Naive B cell (primary cell): ENCODE data around the gene CACNA1B. TPM values are rescaled to one million over a fixed set of nuclear protein-coding genes. Genes with fewer than 3 reads are reported as not detected.

Source experiments
- ATAC-seq, 2 donors: fragments of 150-1000 bp; cut with Tn5 transposase; 2 replicates each; pipeline ENCODE4 v1.10.0; 2021; ENCODE audit warnings: low read depth in 2 of 2, mild to moderate bottlenecking in 2 of 2, moderate library complexity in 2 of 2
- DNase-seq: peaks from one replicate; pipeline ENCODE4 v3.0.0; 2022
- H3K27ac Mint-ChIP-seq, 6 donors: one replicate each; pipeline ENCODE4 v1.8.0; 2020 to 2022; ENCODE audit warnings: mild to moderate bottlenecking in 6 of 6, mixed read lengths in 6 of 6, moderate library complexity in 5 of 6, inconsistent platforms in 2 of 6
- H3K27me3 Mint-ChIP-seq, 3 donors: one replicate each; pipeline ENCODE4 v1.8.0; 2021 to 2022; ENCODE audit warnings: mixed read lengths in 3 of 3, mild to moderate bottlenecking in 1 of 3
- H3K36me3 Mint-ChIP-seq, 2 donors: one replicate each; pipeline ENCODE4 v1.8.0; 2020 to 2022; ENCODE audit warnings: mixed read lengths in 2 of 2, inconsistent platforms in 1 of 2, mild to moderate bottlenecking in 1 of 2
- H3K4me1 Mint-ChIP-seq, 3 donors: one replicate each; pipeline ENCODE4 v1.8.0; 2020 to 2022; ENCODE audit warnings: mixed read lengths in 3 of 3, inconsistent platforms in 1 of 3, mild to moderate bottlenecking in 1 of 3, moderate library complexity in 1 of 3
- H3K4me3 Mint-ChIP-seq, 8 donors: one replicate each; pipeline ENCODE4 v1.8.0; 2020 to 2022; ENCODE audit warnings: mild to moderate bottlenecking in 8 of 8, mixed read lengths in 8 of 8, moderate library complexity in 8 of 8, inconsistent platforms in 2 of 8
- H3K9me3 Mint-ChIP-seq, 7 donors: one replicate each; pipeline ENCODE4 v1.8.0; 2020 to 2022; ENCODE audit warnings: mixed read lengths in 7 of 7, mild to moderate bottlenecking in 5 of 7, inconsistent platforms in 2 of 7, moderate library complexity in 1 of 7
- polyA plus RNA-seq, 6 donors: library from polyadenylated mRNA; unstranded; fragments of 300-500 nt; fragmentation: Illumina TruSeq; gene quantifications; one replicate each; pipeline ENCODE4 v1.2.3, GENCODE V29; 2021; ENCODE audit warnings: low read depth in 6 of 6

CACNA1B gene
- polyA plus RNA-seq, 6 donors from 2014 or later = not detected

DNA sequence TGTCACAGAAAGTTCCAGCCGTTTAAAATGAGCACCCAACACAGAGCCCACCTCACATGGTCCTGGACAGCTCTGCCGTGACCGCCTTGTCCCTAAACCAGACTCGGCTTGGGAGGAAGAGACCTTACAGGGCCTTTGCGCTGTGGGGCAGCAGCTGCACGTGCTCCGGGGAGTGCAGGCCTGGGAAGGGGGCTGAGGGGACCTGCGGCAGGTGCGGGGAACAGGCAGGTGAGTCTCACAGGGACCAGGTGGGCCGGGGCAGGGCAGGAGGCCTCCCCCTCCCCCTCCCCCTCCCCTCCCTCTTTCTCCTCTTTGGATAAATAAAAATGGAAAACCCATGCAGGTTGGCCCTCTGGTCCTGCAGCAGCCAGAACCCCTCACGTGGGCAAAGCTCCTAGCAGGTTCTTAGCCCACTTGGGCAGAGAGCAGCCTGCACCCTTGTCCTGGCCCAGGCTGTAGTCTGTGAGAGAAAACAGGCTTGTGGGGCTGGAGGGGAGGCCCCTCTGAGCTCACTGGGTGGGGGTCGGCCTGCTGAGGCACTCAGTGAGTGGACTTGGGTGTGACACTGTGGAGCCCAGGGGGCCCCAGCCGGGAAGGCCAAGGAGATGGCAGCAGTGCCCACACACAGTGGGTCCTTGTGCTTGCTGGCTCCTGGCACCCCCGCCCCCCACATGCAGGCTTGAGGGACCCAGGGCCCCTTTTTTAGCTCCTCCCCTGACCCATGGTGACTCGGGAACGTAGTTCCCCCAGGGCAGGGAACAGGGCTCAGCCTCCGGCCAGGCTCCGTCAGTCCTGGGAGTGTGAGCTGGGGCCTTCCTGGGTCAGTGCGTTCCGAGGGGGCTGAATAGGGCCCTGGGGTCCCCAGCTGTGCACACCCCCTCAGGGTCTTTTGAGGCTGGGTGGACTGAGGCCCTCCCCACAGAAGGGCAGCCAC is 40.0 kb upstream of the CACNA1B start:
- Mint-ChIP-seq H3K4me1 (peaks cover 0 to 5% (median 0%) of the 10 kb centered on the region in 3 donors), H3K9me3 (peaks cover 0 to 9% (median 2%) of the 10 kb centered on the region in 7 donors), H3K36me3 (peaks cover 11 to 12% of the 10 kb centered on the region in 2 donors), H3K27me3 (no peaks in the 10 kb centered on the region), H3K4me3 (no peak overlapping the region), H3K27ac (peak overlapping the region in 1 of 6 donors; percentile 56)
- ATAC-seq (no peak), DNase-seq (no peak)

DNA sequence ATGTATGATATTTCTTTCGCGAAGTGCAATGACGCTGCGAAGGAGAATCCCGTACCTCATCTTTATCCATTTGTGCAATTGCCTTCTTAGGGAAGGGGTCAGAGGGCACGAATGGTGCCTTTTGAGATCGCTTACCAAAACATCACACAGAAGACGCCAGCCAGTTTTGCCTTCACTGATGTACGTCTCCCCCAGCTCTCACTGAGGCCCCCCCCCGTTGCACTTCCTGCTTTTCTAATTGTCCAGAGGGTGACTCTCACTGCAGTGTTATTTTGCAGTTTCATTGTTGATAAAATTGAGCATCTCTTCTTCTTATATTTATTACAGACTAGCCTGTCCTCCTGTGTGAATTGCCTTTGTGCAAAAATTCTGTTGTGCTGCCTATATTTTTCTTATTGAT is 39.0 kb upstream of the CACNA1B start:
- Mint-ChIP-seq H3K4me3 (no peak overlapping the region), H3K36me3 (peaks cover 11 to 12% of the 10 kb centered on the region in 2 donors), H3K27me3 (no peaks in the 10 kb centered on the region), H3K4me1 (peaks cover 0 to 5% (median 0%) of the 10 kb centered on the region in 3 donors), H3K9me3 (peaks cover 0 to 9% (median 2%) of the 10 kb centered on the region in 7 donors), H3K27ac (peak overlapping the region in 2 of 6 donors; percentile 54 to 74)
- DNase-seq (no peak), ATAC-seq (no peak)

DNA sequence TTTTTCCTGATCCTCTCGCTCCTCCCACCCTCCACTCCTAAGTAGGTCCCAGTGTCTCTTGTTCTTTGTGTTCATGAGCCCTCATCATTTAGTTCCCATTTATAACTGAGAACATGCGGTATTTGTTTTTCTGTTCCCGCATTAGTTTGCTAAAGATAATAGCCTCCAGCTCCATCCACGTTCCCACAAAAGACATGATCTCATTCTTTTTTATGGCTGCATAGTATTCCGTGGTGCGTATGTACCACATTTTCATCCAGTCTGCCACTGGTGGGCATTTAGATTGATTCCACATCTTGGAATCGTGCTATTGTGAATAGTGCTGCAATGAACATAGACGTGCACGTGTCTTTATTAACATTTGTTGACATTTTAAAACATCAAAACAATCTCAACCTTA is 34.2 kb upstream of the CACNA1B start:
- Mint-ChIP-seq H3K9me3 (peaks cover 0 to 9% (median 2%) of the 10 kb centered on the region in 7 donors), H3K27me3 (no peaks in the 10 kb centered on the region), H3K27ac (no peak overlapping the region), H3K4me1 (peaks cover 0 to 5% (median 2%) of the 10 kb centered on the region in 3 donors), H3K4me3 (no peak overlapping the region), H3K36me3 (peaks cover 11 to 19% of the 10 kb centered on the region in 2 donors)
- ATAC-seq (no peak), DNase-seq (no peak)

DNA sequence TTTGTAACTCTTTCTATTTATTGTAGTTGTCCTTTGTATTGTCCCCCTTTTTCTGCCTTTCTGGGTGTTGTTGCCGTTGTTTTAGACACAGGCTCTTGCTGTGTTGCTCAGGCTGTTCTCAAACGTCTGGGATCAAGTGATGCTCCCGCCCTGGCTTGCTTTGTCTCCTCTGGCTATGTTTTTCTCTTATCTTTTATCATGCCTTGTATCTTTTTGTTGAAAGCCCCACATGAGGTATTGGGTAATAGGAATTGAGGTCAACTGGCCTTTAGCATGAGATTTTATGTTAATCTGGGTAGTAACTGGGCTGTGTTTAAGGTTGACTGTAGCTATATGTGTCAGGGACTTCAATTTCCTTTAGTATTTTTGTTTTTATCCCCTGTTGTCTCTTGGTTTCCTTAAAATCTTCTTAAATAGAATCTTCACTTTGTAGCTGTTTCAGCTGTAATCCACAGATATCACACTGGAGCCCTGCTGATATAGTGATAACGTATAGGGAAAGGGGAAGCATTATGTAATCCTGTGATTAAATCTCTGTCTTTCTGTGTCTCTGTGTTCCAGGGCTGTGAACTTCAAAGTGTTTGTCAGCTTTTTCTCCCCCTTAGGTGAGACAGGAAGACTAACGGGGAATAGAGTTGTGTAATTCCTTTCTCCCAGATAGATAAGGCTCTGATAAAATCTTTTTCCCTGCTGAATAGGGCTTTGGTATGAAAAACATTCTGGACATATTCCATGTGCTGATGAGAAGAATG is 25.9 kb upstream of the CACNA1B start:
- ATAC-seq (no peak), DNase-seq (no peak)
- peaks cover 3 to 14% (median 7%) of the 10 kb centered on the region in 3 donors for H3K27me3 Mint-ChIP-seq
- no peaks in the 10 kb centered on the region for H3K4me1 Mint-ChIP-seq
- H3K36me3 Mint-ChIP-seq = peaks cover 11 to 33% of the 10 kb centered on the region in 2 donors
- no peak overlapping the region for H3K4me3 Mint-ChIP-seq
- peak overlapping the region in 1 of 6 donors; percentile 53 for H3K27ac Mint-ChIP-seq
- peaks cover 19 to 38% (median 31%) of the 10 kb centered on the region in 7 donors for H3K9me3 Mint-ChIP-seq

DNA sequence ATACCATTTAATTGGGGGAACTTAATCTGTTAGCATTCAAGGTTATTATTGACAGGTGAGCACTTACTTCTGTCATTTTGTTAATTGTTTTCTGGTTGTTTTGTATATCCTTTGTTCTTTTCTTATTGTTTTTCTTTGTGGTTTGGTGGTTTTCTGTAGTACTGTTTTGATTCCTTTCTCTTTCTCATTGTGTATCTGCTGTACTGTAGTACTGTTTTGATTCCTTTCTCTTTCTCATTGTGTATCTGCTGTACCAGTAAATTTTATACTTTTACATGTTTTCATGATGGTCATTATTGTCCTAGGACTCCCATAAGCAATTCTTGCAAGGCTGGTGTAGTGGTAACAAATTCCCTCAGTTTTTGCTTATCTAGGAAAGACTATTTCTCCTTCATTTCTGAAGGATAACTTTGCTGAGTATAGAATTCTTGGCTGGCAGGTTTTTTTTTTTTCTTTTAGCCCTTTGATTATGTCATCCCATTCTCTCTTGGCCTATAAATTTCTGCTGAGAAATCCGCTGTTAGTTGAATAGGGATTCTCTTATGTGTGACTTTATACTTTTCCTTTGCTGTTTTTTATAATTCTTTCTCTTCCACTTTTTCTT is 24.1 kb upstream of the CACNA1B start:
- Mint-ChIP-seq H3K27ac (no peak overlapping the region), H3K36me3 (peaks cover 11 to 33% of the 10 kb centered on the region in 2 donors), H3K4me3 (peak overlapping the region in 1 of 8 donors; percentile 26), H3K4me1 (no peaks in the 10 kb centered on the region), H3K9me3 (peaks cover 19 to 38% (median 33%) of the 10 kb centered on the region in 7 donors), H3K27me3 (peaks cover 3 to 14% (median 7%) of the 10 kb centered on the region in 3 donors)
- ATAC-seq = no peak
- DNase-seq = no peak

DNA sequence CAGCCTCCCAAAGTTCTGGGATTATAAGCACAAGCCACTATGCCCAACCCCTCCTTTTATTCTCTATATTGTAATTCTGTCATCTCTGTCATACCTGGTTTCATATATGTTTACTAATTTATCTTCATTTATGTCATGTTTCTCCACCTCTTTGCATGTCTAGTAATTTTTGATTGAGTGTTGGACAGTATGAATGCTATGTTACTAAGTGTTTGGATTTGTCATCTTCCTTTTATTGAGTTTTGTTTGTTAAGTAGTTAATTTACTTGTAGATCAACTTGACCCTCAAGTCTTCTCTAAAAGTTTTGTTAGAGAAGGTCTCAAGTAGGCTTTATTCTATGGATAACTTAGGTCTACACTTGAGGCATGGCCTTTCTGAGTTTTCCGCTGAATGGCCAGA is 17.2 kb upstream of the CACNA1B start:
- DNase-seq (no peak), ATAC-seq (no peak)
- peak overlapping the region in 1 of 6 donors; percentile 72 for H3K27ac Mint-ChIP-seq
- H3K4me3 Mint-ChIP-seq = no peak overlapping the region
- peaks cover 6 to 8% (median 8%) of the 10 kb centered on the region in 3 donors for H3K27me3 Mint-ChIP-seq
- H3K4me1 Mint-ChIP-seq = no peaks in the 10 kb centered on the region
- H3K9me3 Mint-ChIP-seq = peaks cover 17 to 51% (median 34%) of the 10 kb centered on the region in 7 donors
- H3K36me3 Mint-ChIP-seq = peaks cover 27 to 38% of the 10 kb centered on the region in 2 donors

DNA sequence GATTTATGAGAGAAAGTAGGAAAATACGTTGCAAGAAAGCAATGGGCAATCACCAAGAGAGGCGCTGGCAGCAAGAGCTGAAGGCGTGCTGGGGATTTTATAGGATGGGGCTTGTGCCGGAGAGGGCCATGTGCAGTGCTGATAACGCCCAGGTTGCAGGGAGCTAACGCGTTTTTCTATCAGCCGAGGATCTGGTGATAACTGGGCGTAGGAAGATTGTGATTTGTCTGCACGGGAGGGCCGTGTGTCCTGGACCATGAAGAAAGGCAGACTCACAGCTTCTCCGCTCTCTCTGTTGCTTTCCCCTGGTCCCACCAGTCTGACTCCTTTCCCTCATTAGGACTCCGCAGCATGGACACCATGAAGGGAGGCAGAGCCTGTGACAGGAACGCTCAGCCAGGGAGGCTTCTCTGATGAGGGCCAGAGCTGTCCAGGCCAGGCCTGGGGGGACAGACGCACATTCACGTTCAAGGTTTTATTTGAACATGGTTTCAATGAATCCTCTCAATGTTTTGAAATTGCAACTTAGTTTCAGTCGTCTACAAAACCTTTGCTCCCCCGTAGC is 11.9 kb upstream of the CACNA1B start:
- peaks cover 7 to 33% (median 21%) of the 10 kb centered on the region in 7 donors for H3K9me3 Mint-ChIP-seq
- ATAC-seq = no peak

DNA sequence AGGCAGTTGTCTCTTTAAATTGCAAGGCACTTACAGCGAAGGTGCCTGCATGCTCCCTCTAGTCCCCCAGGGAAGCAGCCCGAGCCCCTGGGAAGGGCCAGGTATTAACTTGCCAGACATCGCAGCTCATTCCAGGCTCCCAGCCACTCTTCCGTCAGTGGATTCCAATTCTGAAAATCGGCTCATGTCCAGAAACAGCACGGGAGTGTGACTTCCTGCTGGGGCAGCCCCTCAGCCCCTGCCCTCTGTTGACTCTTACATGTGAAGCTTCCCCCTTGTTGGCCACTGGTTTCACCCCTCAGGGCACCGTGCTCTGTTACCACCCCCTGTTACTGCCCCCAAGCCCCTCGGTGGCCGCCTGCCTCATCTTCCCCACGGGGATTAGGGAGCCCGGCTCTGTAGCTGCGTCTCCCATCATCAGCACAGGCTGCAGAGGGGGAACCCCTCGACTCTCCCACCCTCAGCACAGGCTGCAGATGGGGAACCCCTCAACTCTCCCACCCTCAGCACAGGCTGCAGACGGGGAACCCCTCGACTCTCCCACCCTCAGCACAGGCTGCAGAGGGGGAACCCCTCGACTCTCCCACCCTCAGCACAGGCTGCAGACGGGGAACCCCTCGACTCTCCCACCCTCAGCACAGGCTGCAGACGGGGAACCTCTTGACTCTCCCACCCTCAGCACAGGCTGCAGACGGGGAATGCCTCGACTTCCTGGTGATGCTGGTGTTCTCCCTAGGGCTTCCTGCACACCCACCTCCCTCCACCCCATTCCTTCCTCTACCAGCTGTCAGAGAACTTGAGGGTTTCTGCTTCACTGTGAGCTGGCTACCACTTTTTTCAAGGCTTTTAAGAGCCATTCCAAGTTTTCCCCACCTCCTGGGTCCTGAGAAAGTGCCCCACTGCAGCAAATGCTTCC is 11.1 kb upstream of the CACNA1B start:
- Mint-ChIP-seq H3K9me3 (peaks cover 5 to 25% (median 15%) of the 10 kb centered on the region in 7 donors), H3K27me3 (peaks cover 18 to 37% (median 23%) of the 10 kb centered on the region in 3 donors), H3K4me1 (peaks cover 0 to 4% (median 0%) of the 10 kb centered on the region in 3 donors), H3K27ac (no peak overlapping the region), H3K36me3 (peaks cover 9 to 24% of the 10 kb centered on the region in 2 donors), H3K4me3 (no peak overlapping the region)
- ATAC-seq = no peak
- no peak for DNase-seq

More for the DNA sequence above, 11.9 kb upstream of the CACNA1B start:
- DNase-seq = no peak
- Mint-ChIP-seq H3K36me3 (peaks cover 13 to 32% of the 10 kb centered on the region in 2 donors), H3K4me1 (peaks cover 0 to 4% (median 0%) of the 10 kb centered on the region in 3 donors), H3K27ac (no peak overlapping the region), H3K27me3 (peaks cover 14 to 36% (median 20%) of the 10 kb centered on the region in 3 donors), H3K4me3 (no peak overlapping the region)

DNA sequence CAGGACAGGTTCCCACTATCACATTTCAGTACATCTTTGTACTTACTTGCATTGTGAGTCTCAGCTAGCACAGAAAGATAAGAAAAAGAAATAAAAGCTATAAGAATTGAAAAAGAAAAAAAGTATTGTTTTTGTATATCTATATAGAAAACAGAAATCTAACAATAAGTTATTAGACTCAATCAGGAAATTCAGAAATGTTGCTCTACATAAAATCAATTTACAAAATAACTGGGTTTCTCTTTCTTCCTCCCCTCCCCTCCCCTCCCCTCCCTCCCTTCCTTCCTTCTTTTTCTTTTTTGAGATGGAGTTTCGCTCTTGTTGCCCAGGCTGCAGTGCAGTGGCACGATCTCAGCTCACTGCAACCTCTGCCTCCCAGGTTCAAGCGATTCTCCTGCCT is 7.2 kb upstream of the CACNA1B start:
- Mint-ChIP-seq H3K27ac (no peak overlapping the region), H3K4me1 (peaks cover 0 to 4% (median 0%) of the 10 kb centered on the region in 3 donors), H3K9me3 (peaks cover 2 to 17% (median 11%) of the 10 kb centered on the region in 7 donors), H3K36me3 (peaks cover 0 to 13% of the 10 kb centered on the region in 2 donors), H3K4me3 (no peak overlapping the region), H3K27me3 (peaks cover 29 to 57% (median 47%) of the 10 kb centered on the region in 3 donors)
- ATAC-seq = no peak
- no peak for DNase-seq

DNA sequence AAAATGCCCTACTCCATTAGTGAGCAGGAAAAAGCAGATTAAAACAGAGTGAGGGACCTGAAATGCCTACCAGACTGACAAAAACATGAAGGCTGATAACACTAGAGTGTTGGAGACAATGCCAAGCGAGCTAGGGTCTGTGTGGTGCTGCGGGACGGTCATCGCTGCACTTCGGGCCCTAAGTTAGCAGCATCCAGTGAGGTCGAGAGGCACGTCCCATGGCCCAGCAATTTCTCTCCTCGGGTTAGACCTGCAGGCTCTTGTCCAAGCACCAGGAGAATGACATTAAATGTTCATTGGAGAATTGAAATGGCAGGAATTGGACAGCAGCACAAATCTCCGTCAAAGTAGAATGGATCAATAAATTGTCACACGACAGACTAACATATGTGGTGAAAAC is 5.3 kb upstream of the CACNA1B start:
- peak overlapping the region in 2 of 6 donors; percentile 32 to 68 for H3K27ac Mint-ChIP-seq
- H3K4me3 Mint-ChIP-seq = no peak overlapping the region
- ATAC-seq (no peak), DNase-seq (no peak)
- H3K27me3 Mint-ChIP-seq = peaks cover 39 to 58% (median 55%) of the 10 kb centered on the region in 3 donors
- peaks cover 0 to 4% (median 3%) of the 10 kb centered on the region in 3 donors for H3K4me1 Mint-ChIP-seq
- peaks cover 0 to 13% of the 10 kb centered on the region in 2 donors for H3K36me3 Mint-ChIP-seq
- peaks cover 2 to 17% (median 15%) of the 10 kb centered on the region in 7 donors for H3K9me3 Mint-ChIP-seq

DNA sequence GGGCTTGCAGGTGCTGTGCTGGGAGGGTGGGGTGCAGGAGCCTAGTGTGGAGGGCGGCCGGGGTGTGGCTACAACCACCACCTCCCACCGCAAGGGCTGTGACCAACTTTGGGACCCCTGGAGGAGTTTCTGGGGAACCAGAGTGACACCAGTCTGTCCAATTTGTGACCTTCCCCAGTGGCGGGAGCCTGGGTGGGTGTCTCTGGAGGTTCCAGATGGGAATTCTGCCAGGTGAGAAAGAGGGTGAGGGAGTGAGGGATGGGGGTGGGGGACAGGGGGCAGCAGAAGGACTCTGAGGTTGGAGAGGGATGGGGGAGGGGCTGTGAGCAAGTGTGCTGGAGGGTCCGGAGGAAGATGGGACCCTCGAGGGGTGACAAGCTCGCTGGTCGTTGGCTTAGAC is 4.2 kb upstream of the CACNA1B start:
- Mint-ChIP-seq H3K4me1 (peaks cover 0 to 4% (median 3%) of the 10 kb centered on the region in 3 donors), H3K9me3 (peaks cover 2 to 14% (median 11%) of the 10 kb centered on the region in 7 donors), H3K27me3 (peaks cover 33 to 47% (median 44%) of the 10 kb centered on the region in 3 donors), H3K36me3 (peaks cover 0 to 2% of the 10 kb centered on the region in 2 donors), H3K4me3 (no peak overlapping the region), H3K27ac (no peak overlapping the region)
- ATAC-seq (no peak), DNase-seq (no peak)
